ENCODE data around the gene GLO1. TPM values are rescaled to one million over a fixed set of nuclear protein-coding genes. Genes with fewer than 3 reads are reported as not detected.
A peak's percentile ranks its signal among the peaks of the same experiment; 100 is the strongest.

GLO1 gene
- total and polyA plus RNA-seq, 2 experiments from 2014 or later, result 122 to 219 TPM

DNA sequence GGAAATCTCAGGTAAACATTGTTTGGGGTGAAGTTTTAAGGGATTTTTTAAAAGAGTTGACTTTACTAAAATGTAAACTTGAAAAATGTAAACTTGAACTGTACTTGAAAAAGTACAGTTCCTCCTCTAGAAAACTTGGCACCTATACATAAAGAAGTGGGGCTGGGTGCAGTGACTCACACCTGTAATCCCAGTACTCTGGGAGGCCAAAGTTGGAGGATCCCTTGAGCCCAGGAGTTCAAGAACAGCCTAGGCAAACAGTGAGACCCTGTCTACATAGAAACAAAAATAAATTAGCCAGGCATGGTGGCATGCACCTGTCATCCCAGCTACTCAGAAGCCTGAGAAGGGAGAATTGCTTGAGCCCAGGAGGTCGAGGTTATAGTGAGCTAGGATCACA lies 70.5 kb downstream of the GLO1 start:
- H3K9me3 ChIP-seq (ENCODE audit: low read depth), result no peaks in the 10 kb centered on the region
- DNase-seq (ENCODE audit: low read depth in 1 of 2, low spot score in 1 of 2), result no peak
- no peak overlapping the region for H3K4me3 ChIP-seq
- peaks cover 16% of the 10 kb centered on the region for H3K27me3 ChIP-seq
- H3K36me3 ChIP-seq, result no peaks in the 10 kb centered on the region
- TF ChIP-seq, protein P1, sequence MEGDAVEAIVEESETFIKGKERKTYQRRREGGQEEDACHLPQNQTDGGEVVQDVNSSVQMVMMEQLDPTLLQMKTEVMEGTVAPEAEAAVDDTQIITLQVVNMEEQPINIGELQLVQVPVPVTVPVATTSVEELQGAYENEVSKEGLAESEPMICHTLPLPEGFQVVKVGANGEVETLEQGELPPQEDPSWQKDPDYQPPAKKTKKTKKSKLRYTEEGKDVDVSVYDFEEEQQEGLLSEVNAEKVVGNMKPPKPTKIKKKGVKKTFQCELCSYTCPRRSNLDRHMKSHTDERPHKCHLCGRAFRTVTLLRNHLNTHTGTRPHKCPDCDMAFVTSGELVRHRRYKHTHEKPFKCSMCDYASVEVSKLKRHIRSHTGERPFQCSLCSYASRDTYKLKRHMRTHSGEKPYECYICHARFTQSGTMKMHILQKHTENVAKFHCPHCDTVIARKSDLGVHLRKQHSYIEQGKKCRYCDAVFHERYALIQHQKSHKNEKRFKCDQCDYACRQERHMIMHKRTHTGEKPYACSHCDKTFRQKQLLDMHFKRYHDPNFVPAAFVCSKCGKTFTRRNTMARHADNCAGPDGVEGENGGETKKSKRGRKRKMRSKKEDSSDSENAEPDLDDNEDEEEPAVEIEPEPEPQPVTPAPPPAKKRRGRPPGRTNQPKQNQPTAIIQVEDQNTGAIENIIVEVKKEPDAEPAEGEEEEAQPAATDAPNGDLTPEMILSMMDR (IDR thresholded peaks at IDR 0.05; ENCODE audit: low read depth, low read length), result no peak
- H3K4me1 ChIP-seq (ENCODE audit: low read depth), result no peaks in the 10 kb centered on the region
- no peak overlapping the region for H3K27ac ChIP-seq

DNA sequence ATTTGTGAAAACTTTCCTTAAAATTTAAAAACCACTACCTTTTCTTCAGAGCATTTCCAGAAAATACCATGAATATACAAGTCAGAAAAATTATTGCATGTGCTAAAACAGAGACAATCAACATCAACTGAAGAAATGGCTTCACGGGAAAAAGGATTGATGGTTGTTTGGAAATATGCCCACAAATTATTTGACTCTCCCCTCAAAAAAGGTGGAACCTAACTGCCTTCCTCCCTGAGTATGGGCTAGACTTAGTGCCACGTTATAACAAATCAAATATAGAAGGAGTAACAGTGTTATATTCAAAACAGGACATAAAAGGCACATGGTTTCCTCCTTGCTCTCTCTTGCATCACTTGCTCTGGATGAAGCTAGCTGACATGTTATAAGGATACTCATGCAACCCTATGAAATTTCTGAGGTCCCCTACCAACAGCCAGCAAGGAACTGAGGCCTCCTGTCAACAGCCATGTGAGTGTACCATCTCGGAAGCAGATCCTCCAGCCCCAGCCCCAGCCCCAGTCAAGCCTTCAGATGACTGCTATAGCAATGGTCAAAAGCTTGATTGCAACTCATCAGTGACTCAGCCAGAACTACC lies 71.7 kb downstream of the GLO1 start:
- H3K4me1 ChIP-seq (ENCODE audit: low read depth), result no peaks in the 10 kb centered on the region
- no peak overlapping the region for H3K4me3 ChIP-seq
- peak in 1 of 2 donors; percentile 7 for DNase-seq (ENCODE audit: low read depth in 1 of 2, low spot score in 1 of 2)
- no peak overlapping the region for H3K27ac ChIP-seq
- H3K27me3 ChIP-seq, result peaks cover 16% of the 10 kb centered on the region
- no peaks in the 10 kb centered on the region for H3K9me3 ChIP-seq (ENCODE audit: low read depth)
- no peaks in the 10 kb centered on the region for H3K36me3 ChIP-seq
- TF ChIP-seq, protein P1 (IDR thresholded peaks at IDR 0.05; ENCODE audit: low read depth, low read length), result no peak

Other genes starting within 250 kb of the GLO1 start
- 10.1 and 10.9 TPM in 2 replicates for gene BTBD9, start 63.2 kb downstream of the GLO1 start, total RNA-seq
- 8.4 and 10.4 TPM in 2 replicates for gene BTBD9, start 63.2 kb downstream of the GLO1 start, polyA plus RNA-seq
- gene DNAH8, start 12.2 kb upstream of the GLO1 start, total RNA-seq, result not detected in 2 replicates
- gene DNAH8, start 12.2 kb upstream of the GLO1 start, polyA plus RNA-seq, result not detected in 2 replicates